Liver (tissue), 9 donors: ENCODE measurements around the gene PLEK2. TPM values are rescaled to one million over a fixed set of nuclear protein-coding genes. Genes with fewer than 3 reads are reported as not detected.

Source experiments
- DNase-seq: peaks from one replicate; pipeline ENCODE4 v3.0.0-alpha.2; 2017; ENCODE audit warnings: low spot score
- H3K27ac ChIP-seq, 2 donors: one replicate each; pipeline ENCODE4 v1.7.0; 2013; ENCODE audit warnings: inconsistent platforms in 2 of 2, low read length in 2 of 2, control low read depth in 1 of 2, low read depth in 1 of 2, mild to moderate bottlenecking in 1 of 2
- H3K27me3 ChIP-seq, 4 donors: one replicate each; pipeline versions ENCODE4 v1.6.1 to v1.7.0; 2013; ENCODE audit warnings: low read length in 3 of 4, inconsistent platforms in 1 of 4, mild to moderate bottlenecking in 1 of 4, moderate library complexity in 1 of 4; ENCODE audit not compliant: control insufficient read depth in 4 of 4, insufficient read depth in 4 of 4
- H3K36me3 ChIP-seq, 4 donors: one replicate each; pipeline versions ENCODE4 v1.6.1 to v1.7.0; 2013; ENCODE audit warnings: low read length in 3 of 4, mild to moderate bottlenecking in 3 of 4, low read depth in 1 of 4, moderate library complexity in 1 of 4; ENCODE audit not compliant: control insufficient read depth in 4 of 4, insufficient read depth in 3 of 4
- H3K4me1 ChIP-seq, 4 donors: one replicate each; pipeline versions ENCODE4 v1.6.1 to v1.7.0; 2013; ENCODE audit warnings: low read length in 3 of 4, mild to moderate bottlenecking in 3 of 4, moderate library complexity in 1 of 4; ENCODE audit not compliant: control insufficient read depth in 4 of 4, insufficient read depth in 4 of 4
- H3K4me3 ChIP-seq, 3 donors: one replicate each; pipeline versions ENCODE4 v1.6.1 to v1.7.0; 2013; ENCODE audit warnings: low read length in 3 of 3, control low read depth in 1 of 3, low read depth in 1 of 3, mild to moderate bottlenecking in 1 of 3
- H3K9ac ChIP-seq, 2 donors: one replicate each; pipeline ENCODE4 v1.7.0; 2013; ENCODE audit warnings: low read length in 2 of 2, mild to moderate bottlenecking in 2 of 2, moderate library complexity in 2 of 2, control low read depth in 1 of 2, low read depth in 1 of 2
- H3K9me3 ChIP-seq, 4 donors: one replicate each; pipeline versions ENCODE4 v1.6.1 to v1.7.0; 2013; ENCODE audit warnings: low read length in 3 of 4; ENCODE audit not compliant: control insufficient read depth in 4 of 4
- ATF3 ChIP-seq: IDR thresholded peaks from 2 replicates; pipeline ENCODE4 v1.6.1; 2016; ENCODE audit warnings: antibody characterized with exemption
- CTCF ChIP-seq: fragments of 150-350 bp; IDR thresholded peaks from 2 replicates; pipeline ENCODE4 v1.5.1; 2017; ENCODE audit warnings: improper control_type of control experiment, low read depth, low read length; ENCODE audit not compliant: missing input control
- FOXA1 ChIP-seq: IDR thresholded peaks from 2 replicates; pipeline ENCODE4 v1.6.1; 2016; ENCODE audit warnings: antibody characterized with exemption
- FOXA2 ChIP-seq: IDR thresholded peaks from 2 replicates; pipeline ENCODE4 v1.6.1; 2016; ENCODE audit warnings: antibody characterized with exemption
- GABPA ChIP-seq, 2 donors: IDR thresholded peaks in 1 of 2; conservative IDR thresholded peaks in 1 of 2; 2 replicates each; pipeline ENCODE4 v1.6.1; 2016; ENCODE audit warnings: antibody characterized with exemption in 2 of 2, mild to moderate bottlenecking in 1 of 2, moderate library complexity in 1 of 2
- HNF4A ChIP-seq, 2 donors: conservative IDR thresholded peaks; 2 replicates each; pipeline ENCODE4 v1.6.1; 2016; ENCODE audit warnings: antibody characterized with exemption in 2 of 2, mild to moderate bottlenecking in 2 of 2
- JUND ChIP-seq, 2 donors: IDR thresholded peaks; 2 replicates each; pipeline ENCODE4 v1.6.1; 2016; ENCODE audit warnings: antibody characterized with exemption in 2 of 2
- MAX ChIP-seq: IDR thresholded peaks from 2 replicates; pipeline ENCODE4 v1.6.1; 2016; ENCODE audit warnings: antibody characterized with exemption
- NR2F2 ChIP-seq: IDR thresholded peaks from 2 replicates; pipeline ENCODE4 v1.6.1; 2016; ENCODE audit warnings: antibody characterized with exemption
- SP1 ChIP-seq: IDR thresholded peaks from 2 replicates; pipeline ENCODE4 v1.6.1; 2018; ENCODE audit warnings: antibody characterized with exemption, mild to moderate bottlenecking
- WGBS: extraction: QIAGEN DNeasy Blood & Tissue Kit; methylation state at CpG from one replicate; pipeline ENCODE4 v1.1.7; 2013; 5-methylcytosine and 5-hydroxymethylcytosine counted together
- polyA plus RNA-seq, 2 donors: library from polyadenylated mRNA; stranded (reverse) in 1 of 2; unstranded in 1 of 2; fragments of 200-250 nt in 1 of 2; fragments of >200 nt in 1 of 2; fragmentation: Nextera tagmentation in 1 of 2; extraction: Ambion mirVana in 1 of 2; gene quantifications; one replicate each; pipeline versions ENCODE4 v1.2.1 to v1.2.3, GENCODE V29; 2013 to 2015
- total RNA-seq, 2 donors: library from RNA; depleted of rRNA; stranded (reverse); fragments of >200 nt; gene quantifications; one replicate each; pipeline ENCODE4 v1.2.3, GENCODE V29; 2014
- donor health status: healthy.
- donor health status: healthy.
- donor health status: healthy.
- donor health status: healthy.
- donor health status: healthy.

The PLEK2 gene
- total and polyA plus RNA-seq, 4 donors = 6.1 to 17.4 (median 11.2) TPM

DNA sequence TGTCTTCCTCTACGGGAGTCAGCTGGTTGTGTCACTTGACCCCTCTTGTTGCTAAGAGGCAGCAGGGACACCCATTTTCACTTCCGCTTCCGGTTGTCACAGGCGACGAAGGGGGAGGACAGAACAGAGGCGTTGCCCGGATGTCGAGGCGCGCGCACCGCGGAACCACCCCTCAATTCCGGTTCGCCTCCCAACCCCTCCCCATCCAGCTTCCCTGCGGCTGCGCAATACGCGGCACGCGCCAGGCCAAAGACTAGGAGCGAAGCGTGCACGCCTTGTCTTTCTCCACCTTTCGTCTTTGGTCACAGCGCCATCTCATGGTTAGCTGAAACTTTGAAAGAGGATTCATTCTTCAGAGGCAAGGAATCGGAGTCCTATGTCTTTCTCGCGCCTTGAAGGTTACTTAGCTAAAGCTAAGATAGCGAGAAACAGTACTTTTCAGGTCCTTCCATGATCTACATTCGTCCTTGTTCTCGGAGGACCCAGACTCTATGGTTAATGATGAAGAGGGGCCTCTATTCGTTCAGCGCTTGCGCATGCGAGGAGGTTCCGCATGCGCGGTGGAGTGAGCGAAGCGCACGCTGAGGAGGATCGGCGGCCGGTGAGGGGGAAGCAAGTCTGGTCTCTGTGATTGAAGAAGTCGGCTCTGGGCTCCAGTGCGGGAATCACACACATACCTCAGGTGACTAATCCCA, 52.0 kb downstream of the PLEK2 start, which contains the start of the genes ATP6V1D and EIF2S1 (continued):
- TF ChIP-seq JUND (IDR thresholded peaks at IDR 0.05) = peak in 1 of 2 donors; percentile 36

GRCh38 chr14:67358924-67359774, 52.8 kb downstream of the PLEK2 start:
- 2% methylated on average over 38 of the region's 38 CpGs for WGBS
- Histone ChIP-seq H3K9me3 (no peaks in the 10 kb centered on the region), H3K9ac (peak overlapping the region; percentile 63 to 91), H3K27ac (peak overlapping the region in 1 of 2 donors; percentile 27), H3K27me3 (no peaks in the 10 kb centered on the region), H3K36me3 (peaks cover 0 to 4% (median 0%) of the 10 kb centered on the region in 4 donors), H3K4me1 (peaks cover 7 to 47% (median 40%) of the 10 kb centered on the region in 4 donors), H3K4me3 (peak overlapping the region; percentile 65 to 86 (median 81))
- no peak for DNase-seq
- TF ChIP-seq ATF3 = no peak

DNA sequence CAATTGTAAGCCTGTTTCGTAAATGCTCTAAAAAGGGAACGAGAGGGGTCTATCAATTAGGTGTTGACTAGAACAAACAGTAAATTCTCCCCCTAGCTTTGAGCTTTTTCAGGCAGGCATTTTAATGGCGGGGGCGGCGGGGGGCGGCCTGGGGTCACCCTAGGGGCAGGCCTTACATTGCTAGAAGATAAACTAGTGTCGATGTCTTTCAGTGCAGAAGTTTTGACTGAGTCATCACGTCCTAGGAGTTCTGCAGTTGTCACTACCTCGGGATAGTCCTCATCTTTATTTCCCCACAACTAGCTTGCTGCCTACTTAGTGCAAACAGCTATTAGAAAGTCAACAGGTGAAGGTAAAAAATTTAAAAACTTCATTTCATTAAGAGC, 54.0 kb downstream of the PLEK2 start:
- Histone ChIP-seq H3K9ac (no peak overlapping the region), H3K9me3 (no peaks in the 10 kb centered on the region), H3K4me1 (peaks cover 7 to 42% (median 38%) of the 10 kb centered on the region in 4 donors), H3K36me3 (peaks cover 0 to 2% (median 0%) of the 10 kb centered on the region in 4 donors), H3K27me3 (no peaks in the 10 kb centered on the region), H3K4me3 (no peak overlapping the region), H3K27ac (no peak overlapping the region)
- TF ChIP-seq MAX (no peak), SP1 (no peak), FOXA2 (no peak), JUND (IDR thresholded peaks at IDR 0.05) (no peak), FOXA1 (no peak), HNF4A (conservative IDR thresholded peaks at IDR 0.05) (no peak), GABPA (IDR thresholded peaks at IDR 0.05 in 1 of 2, conservative IDR thresholded peaks at IDR 0.05 in 1 of 2) (no peak), CTCF (no peak)
- DNase-seq = no peak
- WGBS = 82% methylated on average over 9 of the region's 9 CpGs

GRCh38 chr14:67357186-67357968, 54.6 kb downstream of the PLEK2 start:
- Histone ChIP-seq H3K4me1 (peaks cover 7 to 38% (median 32%) of the 10 kb centered on the region in 4 donors), H3K27ac (no peak overlapping the region), H3K4me3 (no peak overlapping the region), H3K27me3 (no peaks in the 10 kb centered on the region), H3K9me3 (no peaks in the 10 kb centered on the region), H3K36me3 (peaks cover 0 to 1% (median 0%) of the 10 kb centered on the region in 4 donors), H3K9ac (no peak overlapping the region)
- WGBS = 77% methylated on average over 4 of the region's 4 CpGs
- no peak for DNase-seq
- no peak for TF ChIP-seq SP1
- no peak for TF ChIP-seq MAX
- no peak for TF ChIP-seq NR2F2
